A549 (cell line): Measurements from ENCODE around the gene SH3PXD2A. TPM values are rescaled to one million over a fixed set of nuclear protein-coding genes. Genes with fewer than 3 reads are reported as not detected.

Experiments
- ATAC-seq, 2 experiments: fragments of 200-7000 bp in 1 of 2; fragments of >200 bp in 1 of 2; cut with Nextera tagmentation in 1 of 2; cut with Tn5 transposase in 1 of 2; 3 replicates each; pipeline versions ENCODE4 v1.8.0 to v1.9.1; 2018 to 2020; ENCODE audit warnings: mild to moderate bottlenecking in 1 of 2, moderate library complexity in 1 of 2
- CTCF ChIA-PET: fragments of 300-600 bp; sonication (Branson Sonifier 250); formaldehyde crosslinking; extraction: SDS; loops from one replicate; lab custom pipeline; 2021; ENCODE audit warnings: antibody characterized with exemption, inconsistent platforms; lab: Yijun Ruan, JAX
- POLR2A ChIA-PET: fragments of 350-600 bp; formaldehyde crosslinking; extraction: SDS; loops from one replicate; lab custom pipeline; 2021; ENCODE audit warnings: antibody characterized with exemption, inconsistent platforms; lab: Yijun Ruan, JAX
- DNase-seq, 2 experiments: peaks; one replicate each; pipeline versions ENCODE4 v3.0.0 to v3.0.0-alpha.2; 2011 to 2016; ENCODE audit warnings: low read depth in 1 of 2, low spot score in 1 of 2
- FAIRE-seq: peaks from 2 replicates; lab custom pipeline; 2011; peaks lifted over from hg19 to GRCh38; lab: Jason Lieb, UNC
- H3K27ac ChIP-seq, 2 experiments: fragments of >200 bp; sonication (Bioruptor Twin); formaldehyde crosslinking; 3 replicates each; pipeline ENCODE4 v1.5.1; 2016 to 2017
- H3K4me1 ChIP-seq: fragments of >200 bp; sonication (Bioruptor Twin); formaldehyde crosslinking; 3 replicates; pipeline ENCODE4 v1.6.1; 2016
- H3K4me2 ChIP-seq: fragments of >200 bp; sonication (Bioruptor Twin); formaldehyde crosslinking; 3 replicates; pipeline ENCODE4 v1.6.1; 2016
- H3K4me3 ChIP-seq: fragments of >200 bp; sonication (Bioruptor Twin); formaldehyde crosslinking; 3 replicates; pipeline ENCODE4 v1.5.1; 2016
- H3K9me3 ChIP-seq: fragments of >200 bp; sonication (Bioruptor Twin); formaldehyde crosslinking; 3 replicates; pipeline ENCODE4 v1.6.1; 2016
- ATOH8 ChIP-seq: fragments of 250-450 bp; sonication (Bioruptor Pico); IDR thresholded peaks from 2 replicates; pipeline ENCODE4 v1.5.0; 2020; ENCODE audit warnings: low read depth, mild to moderate bottlenecking, moderate library complexity
- BHLHE40 ChIP-seq: IDR thresholded peaks from 2 replicates; pipeline ENCODE4 v1.6.1; 2012; ENCODE audit warnings: low read depth, low read length, inconsistent platforms
- CHD2 ChIP-seq: fragments of 150-350 bp; IDR thresholded peaks from 2 replicates; pipeline ENCODE4 v1.6.1; 2014; ENCODE audit warnings: low read length; ENCODE audit not compliant: partially characterized antibody
- CTCF ChIP-seq: fragments of >200 bp; sonication (Bioruptor Twin); formaldehyde crosslinking; IDR thresholded peaks from 3 replicates; pipeline ENCODE4 v1.5.1; 2016
- EHF ChIP-seq: fragments of 250-450 bp; sonication (Bioruptor Pico); IDR thresholded peaks from 2 replicates; pipeline ENCODE4 v1.5.0; 2020; ENCODE audit warnings: mild to moderate bottlenecking
- FOXS1 ChIP-seq: fragments of 250-450 bp; sonication (Bioruptor Pico); IDR thresholded peaks from 2 replicates; pipeline ENCODE4 v1.5.0; 2020; ENCODE audit warnings: mild to moderate bottlenecking, moderate library complexity
- GATA3 ChIP-seq: IDR thresholded peaks from 2 replicates; pipeline ENCODE4 v1.6.1; 2012; ENCODE audit warnings: borderline replicate concordance
- HDAC2 ChIP-seq: fragments of 200-600 bp; sonication (generic); IDR thresholded peaks from 2 replicates; pipeline ENCODE4 v1.6.1; 2016
- HEYL ChIP-seq: fragments of 250-450 bp; sonication (Bioruptor Pico); IDR thresholded peaks from 2 replicates; pipeline ENCODE4 v1.8.0; 2021; ENCODE audit warnings: mild to moderate bottlenecking, moderate library complexity
- HOXA7 ChIP-seq: fragments of 250-450 bp; sonication (Bioruptor Pico); IDR thresholded peaks from 2 replicates; pipeline ENCODE4 v1.5.0; 2020; ENCODE audit warnings: mild to moderate bottlenecking, moderate library complexity
- HOXB13 ChIP-seq: fragments of 250-450 bp; sonication (Bioruptor Pico); IDR thresholded peaks from 2 replicates; pipeline ENCODE4 v1.5.0; 2020; ENCODE audit warnings: low read depth, mild to moderate bottlenecking, moderate library complexity
- JUNB ChIP-seq: fragments of >200 bp; sonication (Bioruptor Twin); formaldehyde crosslinking; IDR thresholded peaks from 2 replicates; pipeline ENCODE4 v1.6.1; 2016
- MAX ChIP-seq: IDR thresholded peaks from 2 replicates; pipeline ENCODE4 v1.6.1; 2012
- NR3C1 ChIP-seq: fragments of >200 bp; sonication (Bioruptor Twin); formaldehyde crosslinking; IDR thresholded peaks from 3 replicates; pipeline ENCODE4 v1.6.1; 2017
- RFX5 ChIP-seq: fragments of 450-650 bp; IDR thresholded peaks from 2 replicates; pipeline ENCODE4 v1.7.1; 2014; ENCODE audit warnings: antibody characterized with exemption, mild to moderate bottlenecking, moderate library complexity
- RNF2 ChIP-seq: fragments of 200-600 bp; sonication (generic); IDR thresholded peaks from 2 replicates; pipeline ENCODE4 v1.6.1; 2016; ENCODE audit warnings: low read depth, mild to moderate bottlenecking, antibody characterized with exemption, moderate library complexity, borderline replicate concordance
- TFCP2L1 ChIP-seq: fragments of 250-450 bp; sonication (Bioruptor Pico); IDR thresholded peaks from 2 replicates; pipeline ENCODE4 v1.5.0; 2021; ENCODE audit warnings: mild to moderate bottlenecking
- ZC3H11A ChIP-seq: fragments of 450-650 bp; IDR thresholded peaks from 2 replicates; pipeline ENCODE4 v1.6.1; 2014; ENCODE audit warnings: antibody characterized with exemption, mild to moderate bottlenecking
- WGBS: methylation state at CpG from one replicate; pipeline ENCODE4 v1.1.6; 2017; ENCODE audit errors: missing lambda C conversion rate; 5-methylcytosine and 5-hydroxymethylcytosine counted together
- polyA plus RNA-seq, 4 experiments: library from polyadenylated mRNA; depleted of rRNA in 3 of 4; stranded (reverse); fragments of >200 nt; fragmentation: RNase III in 1 of 4; extraction: RNeasy Plus Mini Kit Qiagen cat#74134 plus additional on column Dnase treatment in 1 of 4; gene quantifications; 2 replicates in 3 of 4; 3 replicates in 1 of 4; pipeline ENCODE4 v1.2.3, GENCODE V29; 2011 to 2017
- TF ChIP-seq, protein P1 (sequence below): fragments of 200-600 bp; sonication (generic); IDR thresholded peaks from 2 replicates; pipeline ENCODE4 v1.6.1; 2016; ENCODE audit warnings: antibody characterized with exemption, mild to moderate bottlenecking, moderate library complexity
- TF ChIP-seq, protein P2 (sequence below): fragments of >200 bp; sonication (Bioruptor Twin); formaldehyde crosslinking; IDR thresholded peaks from 3 replicates; pipeline ENCODE4 v1.6.1; 2016

Gene SH3PXD2A
- polyA plus RNA-seq, 2 of the 4 experiments (the other 2 are of a cell fraction): 2.4 to 3.9 TPM

GRCh38 chr10:103580430-103580829 lies 274.9 kb downstream of the SH3PXD2A start (continued):
- TF ChIP-seq, protein P1, sequence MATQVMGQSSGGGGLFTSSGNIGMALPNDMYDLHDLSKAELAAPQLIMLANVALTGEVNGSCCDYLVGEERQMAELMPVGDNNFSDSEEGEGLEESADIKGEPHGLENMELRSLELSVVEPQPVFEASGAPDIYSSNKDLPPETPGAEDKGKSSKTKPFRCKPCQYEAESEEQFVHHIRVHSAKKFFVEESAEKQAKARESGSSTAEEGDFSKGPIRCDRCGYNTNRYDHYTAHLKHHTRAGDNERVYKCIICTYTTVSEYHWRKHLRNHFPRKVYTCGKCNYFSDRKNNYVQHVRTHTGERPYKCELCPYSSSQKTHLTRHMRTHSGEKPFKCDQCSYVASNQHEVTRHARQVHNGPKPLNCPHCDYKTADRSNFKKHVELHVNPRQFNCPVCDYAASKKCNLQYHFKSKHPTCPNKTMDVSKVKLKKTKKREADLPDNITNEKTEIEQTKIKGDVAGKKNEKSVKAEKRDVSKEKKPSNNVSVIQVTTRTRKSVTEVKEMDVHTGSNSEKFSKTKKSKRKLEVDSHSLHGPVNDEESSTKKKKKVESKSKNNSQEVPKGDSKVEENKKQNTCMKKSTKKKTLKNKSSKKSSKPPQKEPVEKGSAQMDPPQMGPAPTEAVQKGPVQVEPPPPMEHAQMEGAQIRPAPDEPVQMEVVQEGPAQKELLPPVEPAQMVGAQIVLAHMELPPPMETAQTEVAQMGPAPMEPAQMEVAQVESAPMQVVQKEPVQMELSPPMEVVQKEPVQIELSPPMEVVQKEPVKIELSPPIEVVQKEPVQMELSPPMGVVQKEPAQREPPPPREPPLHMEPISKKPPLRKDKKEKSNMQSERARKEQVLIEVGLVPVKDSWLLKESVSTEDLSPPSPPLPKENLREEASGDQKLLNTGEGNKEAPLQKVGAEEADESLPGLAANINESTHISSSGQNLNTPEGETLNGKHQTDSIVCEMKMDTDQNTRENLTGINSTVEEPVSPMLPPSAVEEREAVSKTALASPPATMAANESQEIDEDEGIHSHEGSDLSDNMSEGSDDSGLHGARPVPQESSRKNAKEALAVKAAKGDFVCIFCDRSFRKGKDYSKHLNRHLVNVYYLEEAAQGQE: no peak
- no peak for TF ChIP-seq HDAC2

- ChIA-PET POLR2A (no interaction called here), CTCF (interaction anchor here (1.2 to 10.5 kb wide), 4 partner anchors 11 to 37 kb away, joined by 3 to 100 read pairs (median 28); no protein-coding TSS in a partner anchor)
- DNase-seq (no peak), ATAC-seq (no peak; a peak in 1 of 6 replicates), FAIRE-seq (no peak)
- H3K4me1 ChIP-seq: peaks cover 30% of the 10 kb centered on the region
- H3K27ac ChIP-seq: no peak overlapping the region
- no peaks in the 10 kb centered on the region for H3K9me3 ChIP-seq
- 96% methylated on average over 7 of the region's 7 CpGs for WGBS
- H3K4me2 ChIP-seq: no peak overlapping the region
- H3K4me3 ChIP-seq: no peak overlapping the region
- no peak for TF ChIP-seq HEYL (CRISPR knock-in tag)
- TF ChIP-seq ATOH8 (CRISPR knock-in tag): no peak
- no peak for TF ChIP-seq HOXA7 (CRISPR knock-in tag)
- no peak for TF ChIP-seq TFCP2L1 (CRISPR knock-in tag)
- no peak for TF ChIP-seq CHD2
- no peak for TF ChIP-seq RNF2
- TF ChIP-seq NR3C1: no peak
- no peak for TF ChIP-seq EHF (CRISPR knock-in tag)
- no peak for TF ChIP-seq GATA3
- no peak for TF ChIP-seq RFX5
- TF ChIP-seq BHLHE40: no peak
- TF ChIP-seq, all 56 proteins: peak for 0
Observed at GRCh38 chr10:103580011-103580410, 275.4 kb downstream of the SH3PXD2A start.

GRCh38 chr10:103578782-103579382 lies 276.5 kb downstream of the SH3PXD2A start:
- peak overlapping the region; percentile 44 for H3K4me2 ChIP-seq
- peak overlapping the region in 1 of 2 experiments; percentile 52; a peak in 3 of 6 replicates for H3K27ac ChIP-seq
- peak; percentile 33 to 39 for DNase-seq
- POLR2A ChIA-PET: no interaction called here
- no peaks in the 10 kb centered on the region for H3K9me3 ChIP-seq
- H3K4me1 ChIP-seq: peaks cover 30% of the 10 kb centered on the region
- no peak overlapping the region for H3K4me3 ChIP-seq
- no peak for TF ChIP-seq CTCF
- TF ChIP-seq HDAC2: no peak
- TF ChIP-seq HOXB13: no peak
- no peak for TF ChIP-seq JUNB
- TF ChIP-seq MAX: no peak
- no peak for TF ChIP-seq FOXS1 (CRISPR knock-in tag)
- no peak for TF ChIP-seq TFCP2L1 (CRISPR knock-in tag)
- TF ChIP-seq, protein P2, sequence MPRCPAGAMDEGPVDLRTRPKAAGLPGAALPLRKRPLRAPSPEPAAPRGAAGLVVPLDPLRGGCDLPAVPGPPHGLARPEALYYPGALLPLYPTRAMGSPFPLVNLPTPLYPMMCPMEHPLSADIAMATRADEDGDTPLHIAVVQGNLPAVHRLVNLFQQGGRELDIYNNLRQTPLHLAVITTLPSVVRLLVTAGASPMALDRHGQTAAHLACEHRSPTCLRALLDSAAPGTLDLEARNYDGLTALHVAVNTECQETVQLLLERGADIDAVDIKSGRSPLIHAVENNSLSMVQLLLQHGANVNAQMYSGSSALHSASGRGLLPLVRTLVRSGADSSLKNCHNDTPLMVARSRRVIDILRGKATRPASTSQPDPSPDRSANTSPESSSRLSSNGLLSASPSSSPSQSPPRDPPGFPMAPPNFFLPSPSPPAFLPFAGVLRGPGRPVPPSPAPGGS: no peak
- TF ChIP-seq RFX5: no peak
- TF ChIP-seq ATOH8 (CRISPR knock-in tag): no peak
- no peak for TF ChIP-seq ZC3H11A
- TF ChIP-seq, all 56 proteins: peak for 0
- 25% methylated on average over 15 of the region's 15 CpGs for WGBS
- FAIRE-seq (no peak), ATAC-seq (peak; percentile 37 to 50; a peak in 3 of 6 replicates)
- CTCF ChIA-PET: interaction anchor here (1.0 to 10.5 kb wide), 4 partner anchors 12 to 108 kb away, joined by 3 to 100 read pairs (median 32); no protein-coding TSS in a partner anchor
